ELF-1 (cell line): ENCODE results near the gene OR5C1.
A peak's percentile ranks its signal among the peaks of the same experiment; 100 is the strongest.
"Not testable (repeated sequence)": the region's sequence is repeated elsewhere in the genome, so short reads cannot be mapped to it uniquely, and the experiment has no call there.

Experiments used
- DNase-seq: peaks from one replicate; pipeline ENCODE4 v3.0.0-alpha.2; 2016; ENCODE audit warnings: low read depth, low spot score

Gene OR5C1

GRCh38 chr9:122788831-122789230, at the start of gene OR5C1:
TSS of gene OR5C1 (plus strand) at chr9:122788933. CDS start at chr9:122788933, 0 bp downstream.
- no peak for DNase-seq

GRCh38 chr9:122742003-122742402, 46.7 kb upstream of the OR5C1 start, which contains the start of gene OR1L6:
TSS of gene OR1L6 (plus strand) at chr9:122742303. CDS start at chr9:122749848, 7,545 bp downstream.
- no peak for DNase-seq

- DNase-seq, result no peak
Measured at GRCh38 chr9:122754825-122755224, 33.9 kb upstream of the OR5C1 start.

GRCh38 chr9:122767817-122768216, 20.9 kb upstream of the OR5C1 start:
- peak; percentile 32 for DNase-seq

GRCh38 chr9:122777052-122777451, 11.7 kb upstream of the OR5C1 start:
- DNase-seq, result peak; percentile 39

- peak; percentile 15 for DNase-seq
Measured at GRCh38 chr9:122777935-122778627, 10.7 kb upstream of the OR5C1 start.

GRCh38 chr9:122779181-122779580, 9.6 kb upstream of the OR5C1 start:
- no peak for DNase-seq

GRCh38 chr9:122780026-122780425, 8.7 kb upstream of the OR5C1 start:
- DNase-seq, result no peak

GRCh38 chr9:122781671-122782070, 7.1 kb upstream of the OR5C1 start:
- DNase-seq, result no peak

- no peak for DNase-seq
Measured at GRCh38 chr9:122785269-122785668, 3.5 kb upstream of the OR5C1 start.

- DNase-seq, result no peak
Measured at GRCh38 chr9:122786338-122786737, 2.4 kb upstream of the OR5C1 start.

- DNase-seq, result no peak
Measured at GRCh38 chr9:122789256-122790046, 718 bp downstream of the OR5C1 start.

GRCh38 chr9:122791872-122792669, 3.3 kb downstream of the OR5C1 start:
- no peak for DNase-seq

- DNase-seq, result no peak
Measured at GRCh38 chr9:122797316-122798063, 8.8 kb downstream of the OR5C1 start.

- no peak for DNase-seq
Measured at GRCh38 chr9:122800066-122801060, 11.6 kb downstream of the OR5C1 start, which contains the start of gene OR1K1. TSS of gene OR1K1 (plus strand) at chr9:122800123. CDS start at chr9:122800123, 0 bp downstream.

GRCh38 chr9:122806661-122807060, 17.9 kb downstream of the OR5C1 start:
- DNase-seq, result no peak

- DNase-seq, result no peak
Measured at GRCh38 chr9:122807271-122807900, 18.7 kb downstream of the OR5C1 start.

- DNase-seq, result no peak
Measured at GRCh38 chr9:122808141-122808540, 19.4 kb downstream of the OR5C1 start.

GRCh38 chr9:122809261-122809660, 20.5 kb downstream of the OR5C1 start:
- DNase-seq, result not testable (repeated sequence)
